ENCODE data around the gene CCDC169. TPM values are rescaled to one million over a fixed set of nuclear protein-coding genes. Genes with fewer than 3 reads are reported as not detected.

CCDC169 gene
- total and polyA plus RNA-seq, 2 of the 13 experiments (the other 11 are each of a cell fraction or from before 2014, with no cell fraction given): 0.25 to 0.33 TPM

GRCh38 chr13:36323951-36324566 is 26.4 kb upstream of the CCDC169 start:
- 0 out of 5 replicates have a peak, but pooled peaks cover 0 to 13% of the 10 kb centered on the region in 2 experiments for H3K36me3 ChIP-seq (replicated peaks in 1 of 2; ENCODE audit: control insufficient read depth in 1 of 2, insufficient read depth in 2 of 2, low read length in 2 of 2)

GRCh38 chr13:36323408-36323807 is 25.8 kb upstream of the CCDC169 start:
- 0 out of 5 replicates have a peak, but pooled peaks cover 0 to 13% of the 10 kb centered on the region in 2 experiments for H3K36me3 ChIP-seq (replicated peaks in 1 of 2; ENCODE audit: control insufficient read depth in 1 of 2, insufficient read depth in 2 of 2, low read length in 2 of 2)
- no peaks in the 10 kb centered on the region for H3K79me2 ChIP-seq (ENCODE audit: insufficient read depth, low read length)
- intact Hi-C loops (cut with micrococcal nuclease; ENCODE audit: unreplicated experiment): no loop called here
- H4K20me1 ChIP-seq (ENCODE audit: insufficient read depth, low read length): no peaks in the 10 kb centered on the region
- 0 out of 2 replicates have a peak, but pooled peaks cover 12% of the 10 kb centered on the region for H3K4me1 ChIP-seq (ENCODE audit: insufficient read depth, low read length)
- FAIRE-seq (no peak), DNase-seq (ENCODE audit: low spot score) (no peak), ATAC-seq (no peak)
- no peak overlapping the region for H3K4me3 ChIP-seq (replicated peaks in 1 of 3; ENCODE audit: insufficient read depth in 1 of 3, low read depth in 2 of 3, low read length in 3 of 3)
- WGBS (ENCODE audit: low lambda C conversion rate): 72% methylated on average over 3 of the region's 3 CpGs
- in situ Hi-C loops (cut with HindIII; ENCODE audit: extremely low pct_ligation_motif_present, low pct_unique_long_range_greater_than_20kb): no loop called here
- no TSS peak for BruUV-seq (replicated peaks)
- H3K27ac ChIP-seq (ENCODE audit: extremely low read length, insufficient read depth, low read length): no peak overlapping the region
- H3K9ac ChIP-seq (ENCODE audit: insufficient read depth, low read depth, low read length): no peak overlapping the region
- ChIA-PET CTCF (ENCODE audit: low intra/inter-chr PET ratio, low total read pairs) (no interaction called here), POLR2A (no interaction called here)
- no peak overlapping the region for H2AFZ ChIP-seq (ENCODE audit: low read length)
- H3K4me2 ChIP-seq (ENCODE audit: low read depth, low read length): no peak overlapping the region
- H3K27me3 ChIP-seq (ENCODE audit: control insufficient read depth in 1 of 2, insufficient read depth in 2 of 2, low read length in 2 of 2): no peaks in the 10 kb centered on the region
- H3K9me3 ChIP-seq (ENCODE audit: low read length): no peaks in the 10 kb centered on the region
- TF ChIP-seq ZNF383 (CRISPR knock-in tag; IDR thresholded peaks at IDR 0.05; ENCODE audit: borderline replicate concordance): no peak
- TF ChIP-seq ZNF83 (CRISPR knock-in tag; IDR thresholded peaks at IDR 0.05; ENCODE audit: borderline replicate concordance): no peak
- TF ChIP-seq GABPA (IDR thresholded peaks at IDR 0.05; ENCODE audit: low read depth, low read length): no peak
- TF ChIP-seq GABPA (CRISPR knock-in tag; IDR thresholded peaks at IDR 0.05; ENCODE audit: low read depth): no peak
- TF ChIP-seq ATF3 (CRISPR knock-in tag; IDR thresholded peaks at IDR 0.05): no peak
- no peak for TF ChIP-seq HBP1 (CRISPR knock-in tag; IDR thresholded peaks at IDR 0.05; ENCODE audit: low read depth)
- no peak for TF ChIP-seq ZNF3 (CRISPR knock-in tag; IDR thresholded peaks at IDR 0.05)
- no peak for TF ChIP-seq BRF2 (CRISPR knock-in tag; IDR thresholded peaks at IDR 0.05)
- no peak for TF ChIP-seq HIVEP1 (CRISPR knock-in tag; IDR thresholded peaks at IDR 0.05)
- no peak for TF ChIP-seq HOXA7 (CRISPR knock-in tag; IDR thresholded peaks at IDR 0.05)
- TF ChIP-seq ZFP37 (CRISPR knock-in tag; IDR thresholded peaks at IDR 0.05; ENCODE audit: borderline replicate concordance): no peak
- TF ChIP-seq RFXANK (CRISPR knock-in tag; IDR thresholded peaks at IDR 0.05): no peak
- TF ChIP-seq RXRA (CRISPR knock-in tag; IDR thresholded peaks at IDR 0.05): no peak
- no peak for TF ChIP-seq CREB3 (CRISPR knock-in tag; IDR thresholded peaks at IDR 0.05)

More at GRCh38 chr13:36323951-36324566, 26.4 kb upstream of the CCDC169 start:
- H4K20me1 ChIP-seq (ENCODE audit: insufficient read depth, low read length): no peaks in the 10 kb centered on the region
- CTCF ChIA-PET (ENCODE audit: low intra/inter-chr PET ratio, low total read pairs): no interaction called here
- H3K4me3 ChIP-seq (replicated peaks in 1 of 3; ENCODE audit: insufficient read depth in 1 of 3, low read depth in 2 of 3, low read length in 3 of 3): no peak overlapping the region
- FAIRE-seq: no peak
- intact Hi-C loops (cut with micrococcal nuclease; ENCODE audit: unreplicated experiment) (no loop called here), in situ Hi-C loops (cut with HindIII; ENCODE audit: extremely low pct_ligation_motif_present, low pct_unique_long_range_greater_than_20kb) (no loop called here)
- POLR2A ChIA-PET: no interaction called here
- TF ChIP-seq YEATS2 (CRISPR knock-in tag; IDR thresholded peaks at IDR 0.05; ENCODE audit: borderline replicate concordance) (no peak), ZNF644 (CRISPR knock-in tag; IDR thresholded peaks at IDR 0.05; ENCODE audit: low read depth) (peak; percentile 90), HNF4A (CRISPR knock-in tag; IDR thresholded peaks at IDR 0.05) (peak; percentile 64)
- no peak overlapping the region for H3K27ac ChIP-seq (ENCODE audit: extremely low read length, insufficient read depth, low read length)
- peak; percentile 29 for DNase-seq (ENCODE audit: low spot score)
- no peaks in the 10 kb centered on the region for H3K79me2 ChIP-seq (ENCODE audit: insufficient read depth, low read length)
- WGBS (ENCODE audit: low lambda C conversion rate): 85% methylated on average over 1 of the region's 1 CpG
- no peak overlapping the region for H2AFZ ChIP-seq (ENCODE audit: low read length)
- H3K9me3 ChIP-seq (ENCODE audit: low read length): no peaks in the 10 kb centered on the region
- no peak overlapping the region for H3K4me2 ChIP-seq (ENCODE audit: low read depth, low read length)
- peak; percentile 90 for ATAC-seq
- BruUV-seq (replicated peaks): no TSS peak
- 0 out of 2 replicates have a peak, but pooled peaks cover 12% of the 10 kb centered on the region for H3K4me1 ChIP-seq (ENCODE audit: insufficient read depth, low read length)
- H3K27me3 ChIP-seq (ENCODE audit: control insufficient read depth in 1 of 2, insufficient read depth in 2 of 2, low read length in 2 of 2): no peaks in the 10 kb centered on the region
- no peak overlapping the region for H3K9ac ChIP-seq (ENCODE audit: insufficient read depth, low read depth, low read length)
